GM21737 (cell line): Measurements from ENCODE around the gene TMEM167B.
A peak's percentile ranks its signal among the peaks of the same experiment; 100 is the strongest.

Experiments used
- ATAC-seq: cut with Tn5 transposase; IDR thresholded peaks from one replicate; pipeline ENCODE4 v1.9.1; 2021; ENCODE audit warnings: mild to moderate bottlenecking, moderate library complexity; ENCODE audit not compliant: unreplicated experiment

TMEM167B gene

DNA sequence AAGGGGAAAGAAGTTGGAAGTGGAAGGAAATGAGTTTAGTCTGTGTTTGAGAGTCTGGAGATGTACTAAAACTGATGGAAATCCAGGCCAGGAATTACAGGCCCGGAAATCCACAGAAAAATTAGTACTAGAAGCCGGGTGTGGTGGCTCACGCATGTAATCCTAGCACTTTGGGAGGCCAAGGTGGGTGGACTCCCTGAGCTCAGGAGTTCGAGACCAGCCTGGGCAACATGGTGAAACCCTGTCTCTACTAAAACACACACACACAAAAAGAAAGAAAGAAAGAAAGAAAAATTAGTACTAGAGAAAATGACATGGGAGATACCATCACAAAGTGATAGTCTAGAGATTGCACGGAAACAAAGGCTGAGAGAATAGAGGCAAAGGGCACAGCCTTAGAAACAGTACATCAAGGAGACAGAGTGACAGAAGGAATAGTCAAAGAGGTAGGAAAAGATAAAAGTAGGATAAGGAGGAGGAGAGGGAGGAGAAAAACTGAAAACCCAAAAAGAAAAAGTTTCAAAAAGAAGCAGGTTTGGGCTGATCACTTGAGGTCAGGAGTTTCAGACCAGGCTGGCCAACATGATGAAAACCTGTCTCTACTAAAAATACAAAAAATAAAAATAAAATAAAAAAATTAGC lies 10.0 kb upstream of the TMEM167B start:
- ATAC-seq: no peak

DNA sequence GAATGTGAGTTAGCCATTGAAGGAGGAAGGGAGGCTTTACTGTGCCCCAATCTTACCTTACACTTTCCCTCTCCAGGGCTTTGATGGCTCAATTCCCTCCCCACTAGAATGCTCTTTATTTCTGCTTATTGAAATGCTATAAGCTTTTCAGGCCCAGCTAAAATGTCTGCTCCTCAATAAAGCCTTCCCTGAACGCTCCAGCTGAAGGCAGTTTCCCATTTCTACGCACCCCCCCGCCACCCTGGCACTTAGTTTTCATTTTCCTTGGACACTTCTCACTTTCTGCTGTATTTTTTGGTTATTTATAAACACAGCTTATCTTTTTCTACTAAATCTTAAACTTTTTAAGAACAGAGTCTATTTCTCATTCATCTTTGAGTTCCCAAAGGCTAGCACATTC lies 7.1 kb upstream of the TMEM167B start:
- no peak for ATAC-seq

DNA sequence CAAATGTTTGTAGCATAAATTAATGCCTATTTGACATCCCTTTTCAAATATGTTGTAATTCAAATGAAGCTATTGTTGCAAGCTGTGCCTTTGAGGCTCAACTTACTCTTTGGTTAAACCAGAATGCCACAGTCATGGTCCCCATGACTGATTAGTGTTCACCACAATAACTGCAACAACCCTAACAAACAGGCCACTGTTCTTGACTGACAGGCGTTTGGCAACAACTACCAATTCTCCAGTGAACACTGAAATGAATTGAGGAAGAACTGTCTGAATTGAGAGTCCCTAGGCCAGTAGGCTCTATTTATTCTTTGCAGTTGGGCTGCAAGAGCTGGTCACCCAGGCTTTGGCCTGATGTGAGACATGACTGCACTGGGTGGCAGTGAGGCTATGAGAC lies 6.6 kb upstream of the TMEM167B start:
- ATAC-seq: no peak

DNA sequence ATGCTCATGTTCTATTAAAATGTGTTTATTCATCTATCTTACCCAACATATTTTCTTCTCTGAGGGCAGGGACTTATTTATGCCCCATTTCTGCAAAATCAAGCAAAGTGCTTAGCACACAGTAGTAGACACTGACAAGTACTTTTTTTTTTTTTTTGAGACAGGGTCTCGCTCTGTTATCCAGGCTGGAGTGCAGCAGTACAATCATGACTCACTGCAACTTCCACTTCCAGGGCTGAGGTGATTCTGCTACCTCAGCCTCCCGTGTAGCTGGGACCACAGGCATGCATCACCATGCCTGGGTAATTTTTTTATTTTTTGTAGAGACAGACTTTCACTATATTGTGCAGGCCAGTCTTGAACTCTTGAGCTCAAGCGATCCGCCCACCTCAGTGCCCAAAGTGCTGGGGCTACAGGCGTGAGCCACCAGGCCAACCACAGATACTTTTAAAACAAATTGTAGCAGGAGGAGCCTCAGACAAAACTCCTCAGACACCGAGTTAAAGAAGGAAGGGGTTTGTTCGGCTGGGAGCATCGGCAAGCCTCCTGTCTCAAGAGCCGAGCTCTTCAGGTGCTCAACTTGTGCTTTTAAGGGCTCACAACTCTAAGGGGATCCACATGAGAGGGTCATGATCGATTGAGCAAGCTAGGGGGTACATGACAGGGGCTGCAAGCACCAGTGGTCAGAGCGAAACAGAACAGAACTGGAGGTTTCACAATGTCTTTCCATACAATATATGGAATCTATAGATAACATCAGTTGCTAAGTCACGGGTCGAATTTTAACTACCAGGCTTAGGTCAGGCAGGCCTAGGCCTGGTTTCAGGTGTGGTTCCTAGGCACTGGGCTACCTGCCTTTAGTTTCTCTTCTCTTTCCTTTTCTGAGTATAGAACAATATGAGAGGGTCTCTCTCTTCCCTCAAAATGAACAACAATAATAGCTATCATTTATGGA lies 5.7 kb upstream of the TMEM167B start:
- no peak for ATAC-seq

DNA sequence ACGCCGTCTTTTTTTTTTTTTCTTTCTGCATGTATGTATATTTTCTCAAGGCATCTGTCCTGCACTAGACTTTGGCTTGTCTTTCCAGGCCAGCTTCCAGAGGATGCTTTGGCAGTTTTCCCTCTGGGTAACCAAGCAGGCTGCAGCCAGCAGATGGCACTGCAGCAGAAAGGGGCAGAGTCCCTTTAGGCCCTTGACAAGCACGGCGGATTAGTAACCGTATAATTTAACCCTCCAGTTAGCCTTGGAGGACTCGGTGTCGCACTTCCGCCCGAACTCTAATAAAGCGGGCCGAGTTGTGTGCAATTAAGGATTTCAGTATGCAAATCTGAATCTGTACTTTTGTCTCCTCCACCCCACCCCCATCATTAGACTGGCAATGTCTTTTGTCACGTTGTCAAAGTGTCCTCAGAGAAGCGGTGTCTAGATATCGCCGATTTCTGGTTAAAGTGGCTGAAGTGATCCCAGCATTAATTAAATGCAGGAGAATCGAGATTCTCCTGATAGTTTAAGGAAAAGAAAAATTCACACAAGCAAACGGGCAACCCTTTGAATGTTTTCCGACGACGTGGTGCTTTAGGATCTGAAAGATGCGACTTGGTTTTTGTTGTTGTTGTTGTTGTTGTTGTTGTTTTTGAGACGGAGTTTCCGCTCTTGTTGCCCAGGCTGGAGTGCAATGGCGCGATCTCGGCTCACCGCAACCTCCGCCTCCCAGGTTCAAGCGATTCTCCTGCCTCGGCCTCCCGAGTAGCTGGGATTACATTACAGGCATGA lies 1.1 kb upstream of the TMEM167B start:
- no peak for ATAC-seq

DNA sequence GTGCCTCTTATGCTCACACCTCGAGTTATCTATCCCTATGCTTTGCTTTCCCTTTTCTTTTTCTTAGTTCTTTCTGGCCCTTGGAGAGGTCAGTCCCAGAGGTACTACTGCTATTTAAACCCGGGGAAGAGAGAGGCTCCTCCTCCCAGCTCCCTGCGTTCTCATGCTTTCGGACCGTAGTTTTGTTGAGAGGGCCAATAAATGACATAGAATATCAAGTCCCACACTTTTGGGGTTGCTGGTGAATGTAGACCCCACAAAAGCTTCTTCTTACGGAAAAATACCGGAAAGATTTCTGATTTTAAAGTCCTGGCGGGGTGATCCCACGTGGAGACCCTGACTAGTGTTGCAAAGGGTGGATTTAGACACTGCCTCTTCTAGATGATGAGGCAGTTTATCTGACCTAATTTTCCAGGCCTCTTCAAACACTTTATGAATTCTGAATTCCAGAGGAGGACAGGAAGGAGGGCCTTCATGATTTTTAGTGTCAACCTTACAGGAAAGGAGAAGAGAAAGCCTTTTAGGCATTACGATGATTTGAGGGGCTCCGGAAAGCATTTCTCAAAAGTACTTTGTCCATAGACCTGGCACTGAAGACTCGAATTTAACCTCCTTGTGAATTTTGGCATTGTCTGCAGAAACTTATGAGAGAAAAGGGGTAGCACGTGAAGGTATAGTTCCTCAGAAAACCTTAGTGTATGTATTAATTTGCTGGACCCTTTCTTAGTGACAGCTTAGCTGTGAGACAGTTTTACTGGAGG lies 694 bp downstream of the TMEM167B start:
- peak; percentile 44 for ATAC-seq

DNA sequence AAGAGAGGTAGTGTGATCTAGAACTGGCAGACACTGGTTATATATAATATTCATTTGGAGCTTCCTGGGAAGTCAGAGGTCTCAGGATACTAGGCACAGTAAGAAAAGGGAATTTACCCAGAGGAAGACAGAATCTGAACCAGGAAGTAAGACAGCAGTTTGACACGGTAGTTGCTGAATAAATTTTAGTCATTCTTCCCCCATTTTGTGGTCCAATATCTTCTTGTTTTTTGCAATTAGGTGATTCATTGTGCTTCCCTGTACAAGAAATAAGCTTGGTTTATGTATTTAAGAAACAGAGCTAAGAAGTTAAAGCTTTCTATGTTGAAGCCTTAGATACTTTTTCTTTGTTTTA lies 1.3 kb downstream of the TMEM167B start:
- ATAC-seq: no peak

DNA sequence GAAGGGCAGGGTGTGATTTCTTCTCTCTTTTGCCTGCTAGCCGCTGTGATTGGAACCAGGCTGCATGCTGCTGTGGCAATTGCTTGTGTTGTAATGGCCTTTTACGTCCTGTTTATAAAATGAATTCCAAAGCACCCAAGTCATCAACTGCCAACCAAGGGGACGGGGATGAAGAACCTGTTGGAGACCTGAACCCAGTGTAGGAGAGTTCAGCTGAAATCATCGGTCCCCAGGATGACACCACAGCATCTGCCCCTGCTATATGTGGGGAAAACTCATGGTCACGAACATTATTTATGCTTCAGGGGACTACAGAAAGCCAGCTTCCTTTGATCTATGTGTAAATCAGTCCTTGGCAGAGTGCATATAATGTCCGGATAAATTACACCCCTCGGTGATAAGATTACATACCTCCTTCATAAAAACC lies 3.8 kb downstream of the TMEM167B start:
- ATAC-seq: no peak

DNA sequence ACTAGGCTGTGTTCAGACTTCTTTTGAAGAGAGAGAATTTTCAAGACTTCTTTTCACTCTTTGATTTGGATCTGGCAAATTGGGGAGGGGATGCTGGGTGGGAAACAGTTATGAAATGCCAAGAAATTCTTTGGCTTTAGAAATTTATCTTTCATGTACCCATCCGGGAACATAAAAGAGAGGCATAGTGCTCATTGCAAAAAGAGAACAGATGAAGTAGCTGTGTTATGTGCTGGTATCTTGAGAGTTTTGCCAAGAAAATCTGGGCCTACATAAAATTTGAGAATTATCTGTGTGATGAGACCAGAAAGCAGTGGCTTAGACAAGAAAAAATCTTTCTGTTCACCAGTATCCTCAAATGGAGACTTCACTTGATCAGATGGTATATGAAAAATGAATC lies 4.3 kb downstream of the TMEM167B start:
- no peak for ATAC-seq

DNA sequence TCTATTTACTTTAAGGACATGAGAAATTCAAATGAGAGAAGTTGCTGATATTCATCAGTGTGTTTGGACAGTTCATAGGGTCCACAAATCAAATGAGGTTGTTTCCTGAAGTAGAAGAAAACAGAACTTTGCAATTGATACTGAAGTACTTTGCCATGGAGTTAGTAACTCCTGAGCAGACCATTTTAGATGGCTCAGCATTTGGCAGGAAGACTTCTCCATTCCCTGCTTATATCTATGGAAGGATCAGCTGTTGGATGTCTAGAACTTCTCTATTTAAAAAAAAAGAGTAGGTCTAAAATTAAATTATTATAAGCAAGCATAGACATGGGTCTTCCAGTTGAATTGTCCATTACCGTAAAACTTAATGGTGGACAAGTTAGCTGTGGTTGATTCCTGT lies 5.1 kb downstream of the TMEM167B start:
- ATAC-seq: no peak

DNA sequence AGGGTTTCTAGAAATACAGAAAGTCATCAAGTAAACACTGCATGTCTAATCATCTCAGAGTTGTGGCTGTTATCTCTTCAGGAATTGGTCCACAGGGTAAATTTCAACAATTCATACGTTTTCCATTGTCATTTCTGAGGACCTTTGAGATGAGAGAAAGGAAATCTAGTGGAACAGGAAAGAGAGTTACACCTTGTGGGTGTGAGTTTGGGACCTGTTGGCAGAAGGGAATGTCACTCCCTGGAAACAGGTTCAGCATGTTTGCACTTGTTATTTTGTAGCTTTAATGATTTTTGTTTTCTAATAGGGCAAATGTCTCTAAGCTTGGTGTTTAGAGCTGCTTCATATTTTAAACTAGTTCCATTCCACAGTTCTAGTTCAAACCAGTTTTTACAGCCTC lies 5.6 kb downstream of the TMEM167B start:
- no peak for ATAC-seq

DNA sequence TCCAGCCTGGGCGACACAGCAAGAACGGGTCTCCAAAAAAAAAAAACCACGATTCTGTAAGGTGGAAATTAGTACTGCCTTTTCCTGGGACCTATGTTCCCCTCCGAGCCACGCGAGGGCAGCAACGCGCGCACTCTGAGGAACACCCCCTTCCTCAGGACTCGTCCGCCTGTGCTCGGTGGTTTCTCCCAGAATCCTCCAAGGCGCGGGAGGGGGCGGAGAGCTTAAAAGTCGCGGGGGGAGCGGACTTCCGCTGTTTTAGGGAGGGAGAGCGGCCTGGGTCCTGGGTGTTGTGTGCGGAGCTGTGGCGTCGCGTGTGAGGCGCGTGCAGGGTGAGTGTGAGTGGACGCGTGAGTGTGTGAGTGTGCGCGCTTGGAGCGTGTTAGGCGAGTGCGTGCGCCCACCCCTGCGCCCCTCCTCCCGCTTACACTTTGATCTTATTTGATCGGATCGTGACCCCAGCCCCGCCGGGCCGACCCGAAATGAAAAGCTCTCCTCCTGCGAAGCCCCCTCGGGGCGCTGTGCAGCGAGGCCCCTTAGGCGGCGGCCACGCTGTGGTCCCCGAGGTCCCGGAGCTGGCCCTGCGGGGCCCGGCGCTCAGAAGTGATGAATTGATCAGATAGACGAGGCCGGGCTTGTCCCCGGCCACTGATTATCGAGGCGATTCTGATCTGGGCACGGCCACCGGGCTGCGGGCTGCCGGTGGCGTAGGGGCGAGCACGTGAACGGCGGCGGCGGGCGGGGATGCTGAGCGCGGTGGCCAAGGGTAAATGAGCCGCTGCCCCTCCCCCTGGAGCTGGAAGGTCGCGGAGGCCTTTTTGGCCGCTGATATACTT lies 9.6 kb downstream of the TMEM167B start:
- ATAC-seq: peak; percentile 89

DNA sequence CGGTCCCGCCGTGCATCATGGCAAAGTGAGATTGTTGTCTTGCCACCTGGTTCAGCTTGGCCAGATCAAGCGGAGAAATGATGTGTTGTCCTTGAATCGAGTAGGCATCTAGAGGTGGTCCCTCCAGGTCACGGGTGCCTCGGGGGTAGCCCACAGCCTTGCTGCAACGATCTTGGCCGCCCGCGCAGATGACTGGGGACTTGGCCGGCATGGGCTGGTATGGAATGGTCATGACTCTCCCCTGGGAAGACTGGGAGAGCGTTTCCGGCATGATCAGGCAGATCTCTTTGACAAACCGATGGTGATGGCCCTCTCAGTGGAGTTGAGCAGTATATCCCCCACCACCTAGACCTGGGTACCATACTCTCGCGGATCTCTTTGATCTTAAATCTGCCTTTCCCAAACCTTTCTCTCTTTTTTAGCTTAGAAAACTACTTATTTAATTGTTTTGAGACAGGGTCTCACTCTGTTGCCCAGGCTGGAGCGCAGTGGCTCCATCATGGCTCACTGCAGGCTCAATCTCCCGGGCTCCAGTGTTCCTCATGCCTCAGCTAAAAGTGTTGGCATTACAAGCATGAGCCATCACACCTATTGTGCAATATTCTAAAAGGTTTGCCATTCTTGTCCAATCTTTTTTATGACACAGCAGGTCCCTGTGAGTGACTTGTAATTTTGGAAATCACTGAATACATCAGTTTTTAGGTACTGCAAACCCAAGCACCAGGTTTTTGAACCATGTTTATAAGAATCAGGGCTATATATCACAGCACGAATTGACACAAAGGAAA lies 14.0 kb downstream of the TMEM167B start:
- ATAC-seq: no peak

DNA sequence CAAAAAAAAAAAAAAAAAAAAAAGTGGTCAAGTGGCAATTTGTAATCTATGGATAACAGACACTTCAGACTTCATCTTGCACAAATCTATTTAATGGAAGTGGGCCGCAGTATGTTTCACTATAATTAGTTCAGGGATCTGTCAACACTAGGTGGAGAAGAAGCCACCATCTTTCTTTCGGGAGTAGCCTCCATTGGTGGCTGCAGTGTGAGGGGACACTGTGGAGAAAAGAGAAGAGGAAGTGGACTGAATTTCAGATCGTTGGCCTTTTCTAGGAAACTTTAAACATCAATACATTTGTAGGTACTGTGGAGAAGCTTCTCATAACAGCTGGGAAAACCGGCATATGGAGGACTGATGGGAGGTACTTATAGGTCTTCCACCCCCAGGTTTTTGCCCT lies 15.3 kb downstream of the TMEM167B start:
- no peak for ATAC-seq

DNA sequence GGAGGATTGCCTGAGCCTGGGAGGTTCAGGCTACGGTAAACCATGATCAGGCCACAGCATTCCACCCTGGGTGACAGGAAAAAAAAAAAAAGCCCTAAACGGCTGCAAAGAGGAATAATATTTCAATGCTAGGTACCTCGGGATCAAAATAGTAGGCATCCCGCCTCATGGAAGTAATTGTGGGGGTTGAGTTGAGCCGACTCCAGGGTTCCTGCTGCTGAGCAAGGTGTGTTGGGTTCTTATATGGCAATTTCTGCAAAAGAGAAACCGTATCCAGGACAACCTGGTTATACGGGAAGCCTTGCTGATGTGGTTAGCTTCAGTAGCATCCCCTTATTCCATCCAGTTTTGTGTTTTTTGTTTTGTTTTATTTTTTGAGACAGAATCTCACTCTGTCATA lies 17.2 kb downstream of the TMEM167B start:
- ATAC-seq: no peak

DNA sequence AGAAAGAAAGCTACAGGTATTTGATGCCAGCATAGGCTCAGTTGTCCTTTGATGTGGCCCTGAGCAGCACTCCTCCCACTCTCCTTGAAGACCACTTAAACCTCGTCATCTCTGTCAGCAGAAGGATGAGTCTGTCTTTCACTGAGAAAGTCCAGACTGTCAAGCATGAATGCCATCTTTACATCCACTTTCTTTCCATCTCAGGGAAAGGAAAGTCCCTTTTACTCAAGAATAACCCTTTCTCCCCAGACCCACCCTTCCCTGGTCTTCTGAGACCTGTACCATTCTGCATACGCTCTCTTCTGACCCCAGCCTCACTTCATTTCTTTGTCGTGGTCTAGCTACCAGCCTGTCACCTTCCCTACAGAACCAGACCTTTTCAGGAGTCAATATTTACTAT lies 19.3 kb downstream of the TMEM167B start:
- ATAC-seq: no peak

DNA sequence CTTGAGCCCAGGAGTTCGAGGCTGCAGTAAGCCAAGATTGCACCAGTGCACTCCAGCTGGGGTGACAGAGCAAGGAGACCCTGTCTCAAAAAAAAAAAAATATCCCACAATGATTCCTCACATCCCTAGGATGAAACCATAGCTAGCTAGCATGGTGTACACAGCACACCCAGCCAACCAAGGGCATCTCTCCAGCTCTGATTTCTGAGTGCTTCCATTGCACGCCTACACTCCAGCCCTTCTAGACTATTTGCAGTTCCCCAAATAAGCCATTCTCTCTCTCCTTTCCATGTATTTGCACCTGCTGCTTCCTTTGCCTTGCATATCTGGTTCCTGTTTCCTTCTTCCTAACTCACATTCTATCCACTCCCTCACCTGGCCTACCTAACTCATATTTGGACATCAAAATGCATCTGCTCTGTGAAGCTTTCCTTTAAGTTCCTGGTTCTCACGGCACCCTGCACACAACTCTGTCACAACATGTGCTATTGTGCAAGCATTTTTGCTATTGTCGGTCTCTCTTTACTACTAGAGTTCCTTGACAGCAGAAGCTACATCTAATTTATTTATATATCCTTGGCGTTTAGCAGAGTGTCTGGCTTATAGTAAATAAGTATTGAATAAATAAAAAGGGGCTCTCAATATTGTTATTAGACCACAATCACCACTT lies 21.0 kb downstream of the TMEM167B start:
- no peak for ATAC-seq

DNA sequence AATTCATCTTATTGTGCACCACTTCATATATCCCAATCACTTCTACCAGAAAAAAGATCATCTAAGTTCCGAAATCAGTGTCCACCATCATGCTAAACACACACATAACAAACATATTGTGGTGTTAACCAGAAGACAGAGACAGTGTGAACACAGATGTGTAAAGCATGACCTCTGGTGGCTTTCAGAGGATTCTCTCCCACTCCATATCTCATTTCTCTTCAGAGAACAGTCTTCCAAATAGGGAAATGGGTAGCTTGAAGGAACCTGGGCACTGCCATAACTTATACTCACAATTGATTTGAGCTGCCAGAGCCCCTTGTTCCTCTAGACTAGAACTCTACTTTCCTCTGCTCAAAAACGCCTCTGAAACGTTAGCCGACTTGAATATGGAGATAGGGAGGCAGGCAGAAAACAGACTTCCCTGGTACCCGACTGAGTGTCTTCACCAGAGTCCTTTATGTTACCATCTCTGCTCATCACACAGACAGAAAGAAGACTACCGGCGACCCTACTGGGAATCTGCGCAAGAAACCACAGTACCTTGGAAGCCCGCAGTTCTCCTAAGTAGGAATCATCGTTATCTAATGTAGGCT lies 21.6 kb downstream of the TMEM167B start:
- no peak for ATAC-seq
